COLO668 (cell line): Measurements from ENCODE around the gene SLC9B1.
A peak's percentile ranks its signal among the peaks of the same experiment; 100 is the strongest.

ENCODE experiments used
- DNase-seq: peaks from one replicate; lab custom pipeline; 2025; ENCODE audit not compliant: unreplicated experiment; lab: John Stamatoyannopoulos, UW

The SLC9B1 gene, protein sequence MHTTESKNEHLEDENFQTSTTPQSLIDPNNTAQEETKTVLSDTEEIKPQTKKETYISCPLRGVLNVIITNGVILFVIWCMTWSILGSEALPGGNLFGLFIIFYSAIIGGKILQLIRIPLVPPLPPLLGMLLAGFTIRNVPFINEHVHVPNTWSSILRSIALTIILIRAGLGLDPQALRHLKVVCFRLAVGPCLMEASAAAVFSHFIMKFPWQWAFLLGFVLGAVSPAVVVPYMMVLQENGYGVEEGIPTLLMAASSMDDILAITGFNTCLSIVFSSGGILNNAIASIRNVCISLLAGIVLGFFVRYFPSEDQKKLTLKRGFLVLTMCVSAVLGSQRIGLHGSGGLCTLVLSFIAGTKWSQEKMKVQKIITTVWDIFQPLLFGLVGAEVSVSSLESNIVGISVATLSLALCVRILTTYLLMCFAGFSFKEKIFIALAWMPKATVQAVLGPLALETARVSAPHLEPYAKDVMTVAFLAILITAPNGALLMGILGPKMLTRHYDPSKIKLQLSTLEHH

DNA sequence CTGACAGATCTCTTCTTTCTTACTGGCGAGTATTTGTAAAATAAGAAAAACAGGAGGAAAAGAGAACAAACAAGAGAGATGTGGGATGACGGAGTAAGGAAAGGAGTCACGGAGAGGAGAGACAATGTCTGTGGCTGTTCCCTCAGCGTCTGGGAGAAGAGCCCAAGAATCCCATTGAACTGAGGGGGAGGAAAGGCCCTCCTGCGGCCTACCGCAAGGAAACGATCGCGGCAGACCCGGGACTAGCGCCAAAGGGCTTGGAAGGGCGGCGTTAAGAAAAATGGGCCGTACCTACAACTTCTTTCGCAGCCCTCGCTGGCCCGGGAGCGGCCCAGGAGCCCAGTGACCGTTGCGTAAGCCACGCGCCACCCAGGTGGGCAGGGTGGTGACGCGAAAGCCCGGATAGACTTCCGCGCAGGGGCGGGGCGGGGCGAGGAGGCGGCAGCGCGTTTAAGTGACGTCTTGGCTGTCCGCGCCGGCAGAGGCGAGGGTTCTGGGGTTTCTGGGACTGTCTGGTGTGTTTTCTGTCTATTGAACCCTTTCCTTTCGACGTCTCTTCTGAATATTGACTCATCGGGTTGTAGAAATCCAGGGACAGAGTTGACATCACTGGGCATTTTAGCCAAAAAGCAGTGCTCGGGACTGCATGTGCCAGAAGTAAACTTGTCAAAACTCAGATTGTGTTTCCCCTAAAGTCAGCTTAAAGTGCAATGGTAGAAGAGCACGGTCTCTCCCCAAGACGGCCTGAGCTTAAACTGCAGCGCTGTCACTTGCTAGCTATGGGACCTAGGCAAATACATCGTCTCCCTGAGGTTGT, at the start of gene SLC9B1:
Gene SLC9B1, minus strand, starts transcription at position 398 of the 817 bp plus-strand sequence. CDS start 27,994 bp downstream, outside the sequence.
- DNase-seq = peak; percentile 94

DNA sequence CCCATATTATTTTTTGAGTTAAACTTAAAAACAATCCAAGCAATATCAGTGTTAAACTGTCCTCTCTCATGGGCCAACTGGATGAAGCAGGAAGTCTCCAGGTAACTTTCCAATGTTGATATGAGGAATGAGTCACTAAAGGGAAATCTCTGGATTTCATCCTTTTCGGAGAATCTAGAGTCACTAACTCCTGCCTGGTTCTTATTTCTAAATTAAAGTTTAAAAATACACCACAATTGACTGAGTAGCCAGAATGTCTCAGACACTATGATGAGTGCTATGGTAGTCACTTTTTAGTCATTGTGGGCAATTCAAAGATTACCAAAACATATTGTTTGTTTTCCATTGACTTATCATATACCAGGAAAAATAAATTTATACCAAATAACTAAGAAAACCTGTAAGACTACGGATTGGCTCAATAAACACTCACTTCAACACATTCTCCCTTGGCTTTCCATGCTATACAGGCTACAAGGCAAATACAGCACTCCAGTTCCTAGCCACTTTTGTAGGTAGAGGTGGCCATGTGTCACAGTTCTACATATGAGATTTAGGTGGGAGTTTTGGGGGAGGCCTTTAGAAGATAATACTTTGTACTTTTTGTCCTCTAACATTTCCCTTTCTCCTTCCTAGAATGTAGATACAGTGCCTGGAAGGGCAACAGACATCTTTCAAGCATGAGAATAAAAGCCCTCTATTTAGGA, 48.5 kb upstream of the SLC9B1 start:
- DNase-seq = no peak

DNA sequence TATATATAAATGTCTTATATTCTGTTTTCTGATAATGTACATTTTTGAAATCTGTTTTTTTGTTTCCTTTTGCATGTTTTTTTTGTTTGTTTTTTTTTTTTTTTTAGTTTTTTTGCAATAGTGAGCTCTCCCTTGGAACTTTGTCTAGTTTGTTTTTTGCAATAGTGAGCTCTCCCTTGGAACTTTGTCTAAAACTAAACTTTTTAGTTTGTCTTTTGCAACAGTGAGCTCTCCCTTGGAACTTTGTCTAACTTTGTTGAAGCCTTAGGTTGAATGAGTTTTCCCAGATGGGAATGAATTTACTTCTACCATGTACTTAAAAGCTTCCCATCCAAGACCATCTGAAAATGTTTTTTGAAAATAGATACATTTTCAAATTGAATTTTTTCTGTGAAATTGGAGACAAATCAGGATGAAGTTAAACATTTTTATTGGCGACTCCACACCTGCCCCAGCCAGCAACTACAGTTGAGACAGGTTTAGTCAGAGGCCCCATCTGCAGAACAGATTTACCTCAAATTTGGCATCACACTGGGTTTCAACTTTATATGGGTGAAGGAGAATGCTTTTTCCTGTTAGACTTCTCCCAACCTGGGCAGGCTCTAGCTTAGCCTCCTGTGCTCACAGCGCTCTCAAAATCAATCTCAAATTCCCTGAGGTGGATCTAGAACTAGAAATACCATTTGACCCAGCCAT, 41.1 kb upstream of the SLC9B1 start:
- no peak for DNase-seq

DNA sequence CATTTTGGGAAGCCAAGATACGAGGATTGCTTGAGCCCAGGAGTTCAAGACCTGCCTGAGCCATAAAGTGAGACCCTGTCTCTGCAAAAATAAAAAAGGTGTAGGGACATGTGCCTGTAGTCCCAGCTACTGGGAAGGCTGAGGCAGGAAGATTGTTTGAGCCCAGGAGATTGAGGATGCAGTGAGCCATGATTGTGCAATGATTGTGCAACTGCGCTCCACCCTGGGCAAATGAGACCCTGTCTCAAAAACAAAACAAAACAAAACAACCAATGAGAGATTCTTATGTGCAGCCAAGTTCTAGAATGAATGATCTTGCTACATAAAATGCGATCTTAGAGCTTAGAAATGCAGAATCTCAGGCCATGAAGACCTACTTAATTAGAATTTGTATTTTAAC, 34.5 kb upstream of the SLC9B1 start:
- no peak for DNase-seq

DNA sequence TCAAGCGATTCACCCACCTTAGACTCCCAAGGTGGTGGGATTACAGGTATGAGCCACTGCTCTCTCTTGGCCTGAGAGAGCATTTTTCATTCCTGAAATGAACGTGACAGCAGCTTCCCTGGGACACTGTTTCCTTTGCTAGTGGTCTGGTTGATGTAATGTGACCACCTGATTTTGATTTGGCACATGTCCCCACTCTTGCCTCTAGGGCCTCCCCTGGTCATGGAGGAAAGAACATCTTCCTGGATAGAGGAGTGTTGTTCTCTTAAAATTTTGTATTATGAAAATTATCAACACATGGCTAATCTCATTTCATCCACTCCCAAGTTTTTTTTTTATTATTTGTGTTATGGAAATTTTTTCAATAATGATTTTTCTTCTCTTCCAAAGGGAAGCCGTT, 33.3 kb upstream of the SLC9B1 start:
- DNase-seq = no peak

DNA sequence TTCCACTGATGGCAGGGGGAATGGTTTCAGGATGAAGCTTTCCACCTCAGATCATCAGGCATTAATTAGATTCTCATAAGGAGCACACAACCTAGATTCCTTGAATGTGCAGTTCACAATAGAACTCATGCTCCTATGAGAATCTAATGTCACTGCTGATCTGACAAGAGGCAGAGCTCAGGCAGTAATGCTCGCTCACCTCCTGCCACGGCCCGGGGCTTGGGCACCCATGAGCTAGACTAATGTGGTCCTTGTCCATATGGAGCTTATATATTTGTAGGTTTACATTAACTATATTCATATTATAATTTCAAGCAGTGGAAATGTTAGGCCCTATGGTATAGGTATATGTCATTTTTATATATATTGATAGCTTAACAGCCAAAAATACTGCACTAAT, 32.6 kb upstream of the SLC9B1 start:
- DNase-seq = no peak

DNA sequence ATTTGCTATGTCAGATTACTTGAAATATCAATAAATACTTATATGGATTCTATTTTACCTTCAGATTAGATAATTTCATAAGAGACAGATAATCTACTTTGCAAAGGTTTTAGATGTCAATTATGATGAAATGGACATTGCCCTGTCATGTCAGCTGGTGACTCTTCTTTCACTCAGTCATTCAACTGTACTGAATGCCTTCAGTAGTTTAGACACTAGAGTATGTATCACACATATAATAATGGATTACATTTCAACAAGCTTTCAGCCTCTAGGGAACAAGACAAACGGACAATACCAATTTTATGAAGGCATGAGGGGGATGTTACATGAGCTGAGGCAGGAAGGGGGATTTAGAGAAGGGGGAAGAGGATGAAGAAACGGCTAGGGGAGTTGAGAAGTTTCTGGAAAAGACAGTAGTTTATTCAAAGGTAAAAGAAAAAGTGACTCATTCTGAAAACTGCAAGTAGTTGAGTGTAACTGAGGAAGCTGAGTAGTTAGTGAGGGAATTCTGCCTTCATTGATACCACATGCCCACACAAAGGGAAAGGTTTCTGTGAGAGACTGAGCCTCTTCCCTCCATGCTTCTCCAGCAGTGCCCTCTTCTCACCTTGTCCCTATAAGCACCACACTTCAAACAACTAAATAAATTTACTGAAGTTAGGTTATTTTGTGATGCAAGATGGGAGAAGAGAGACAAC, 31.4 kb upstream of the SLC9B1 start:
- no peak for DNase-seq

DNA sequence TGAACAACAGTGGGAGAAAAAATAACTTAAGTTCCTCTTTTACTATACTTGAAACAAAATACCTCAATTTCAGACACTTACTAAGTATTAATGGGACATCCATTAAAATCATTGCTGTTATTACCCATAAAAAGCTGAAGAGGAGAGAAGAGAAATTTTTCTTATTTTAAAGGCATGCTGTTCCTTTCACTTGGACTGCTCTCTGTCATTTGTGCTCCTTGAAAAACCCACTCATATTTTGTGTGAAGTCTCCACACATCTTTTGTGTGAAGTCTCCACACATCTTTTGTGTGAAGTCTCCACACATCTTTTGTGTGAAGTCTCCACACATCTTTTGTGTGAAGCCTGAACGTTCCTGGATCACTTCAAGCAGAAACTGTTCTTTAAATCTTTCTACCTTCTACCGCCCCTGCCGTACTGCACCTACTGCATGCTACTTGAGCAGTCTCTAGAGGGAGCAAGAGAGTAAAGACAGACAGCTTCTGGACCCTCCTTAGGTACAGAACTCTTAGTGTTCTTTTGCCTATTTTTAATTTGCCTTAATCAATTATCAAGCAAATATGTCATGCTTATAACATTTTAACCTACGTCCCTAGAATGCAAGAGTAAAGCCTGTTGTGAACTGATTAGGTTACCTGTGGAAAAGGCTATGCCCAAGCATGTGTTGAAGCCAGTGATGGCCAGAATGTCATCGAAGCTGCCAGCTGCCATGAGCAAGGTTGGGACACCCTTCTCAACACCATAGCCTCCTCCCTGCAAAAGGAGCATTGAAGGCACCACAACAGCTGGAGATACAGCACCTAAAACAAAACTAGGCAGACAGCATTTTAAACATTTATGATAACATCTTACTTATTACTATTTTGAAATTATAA, 27.1 kb upstream of the SLC9B1 start:
- DNase-seq = peak; percentile 13

DNA sequence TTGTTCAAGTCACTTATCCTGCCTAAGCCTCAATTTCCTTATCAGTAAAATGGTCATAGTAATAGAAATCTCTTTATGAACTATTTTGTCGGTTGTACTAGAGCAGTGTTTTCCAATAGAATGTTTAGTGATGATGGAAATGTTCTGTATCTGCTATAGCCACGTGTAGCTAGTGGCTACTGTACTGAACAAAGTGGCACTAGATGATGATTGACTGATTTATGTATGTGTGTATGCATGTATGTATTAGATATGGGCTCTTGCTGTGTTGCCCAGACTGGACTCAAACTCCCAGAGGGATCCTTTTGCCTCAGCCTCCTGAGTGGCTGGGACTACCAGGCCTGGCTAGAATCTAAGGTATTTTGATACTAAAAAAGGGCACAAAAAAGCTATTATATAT, 24.7 kb upstream of the SLC9B1 start:
- no peak for DNase-seq

DNA sequence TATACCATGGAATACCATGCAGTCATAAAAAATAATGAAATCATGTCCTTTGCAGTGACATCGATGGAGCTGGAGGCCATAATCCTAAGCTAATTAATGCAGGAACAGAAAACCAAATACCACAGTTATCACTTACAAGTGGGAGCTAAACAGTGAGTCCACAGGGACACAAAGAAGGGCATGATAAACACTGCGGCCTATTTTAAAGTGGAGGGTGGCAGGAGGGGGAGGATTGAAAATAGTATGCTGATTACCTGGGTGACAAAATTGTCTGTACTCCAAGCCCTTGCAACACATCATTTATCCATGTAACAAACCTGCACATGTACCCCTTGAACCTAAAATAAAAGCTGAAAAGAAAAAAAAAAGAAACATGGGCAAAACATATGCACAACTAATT, 16.7 kb upstream of the SLC9B1 start:
- no peak for DNase-seq

DNA sequence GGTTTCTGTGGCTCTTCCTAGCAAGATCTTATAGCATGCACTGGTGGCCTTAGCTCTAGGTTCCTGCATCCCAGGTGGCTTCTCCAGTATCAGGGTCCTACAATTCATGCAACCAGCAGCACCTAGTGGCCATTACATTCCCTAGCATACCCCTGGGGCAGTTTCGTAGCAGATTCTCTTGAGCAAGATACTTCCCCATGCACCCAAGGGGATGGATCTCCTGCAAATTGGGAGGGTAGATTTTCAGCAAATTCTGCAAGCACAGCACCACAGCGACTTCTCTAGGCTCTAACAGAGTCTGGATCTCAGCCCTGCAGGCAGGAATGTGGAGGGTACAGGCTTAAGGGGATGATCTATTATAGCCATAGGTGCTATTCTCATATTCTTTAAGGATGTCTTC, 13.1 kb upstream of the SLC9B1 start:
- peak; percentile 20 for DNase-seq

DNA sequence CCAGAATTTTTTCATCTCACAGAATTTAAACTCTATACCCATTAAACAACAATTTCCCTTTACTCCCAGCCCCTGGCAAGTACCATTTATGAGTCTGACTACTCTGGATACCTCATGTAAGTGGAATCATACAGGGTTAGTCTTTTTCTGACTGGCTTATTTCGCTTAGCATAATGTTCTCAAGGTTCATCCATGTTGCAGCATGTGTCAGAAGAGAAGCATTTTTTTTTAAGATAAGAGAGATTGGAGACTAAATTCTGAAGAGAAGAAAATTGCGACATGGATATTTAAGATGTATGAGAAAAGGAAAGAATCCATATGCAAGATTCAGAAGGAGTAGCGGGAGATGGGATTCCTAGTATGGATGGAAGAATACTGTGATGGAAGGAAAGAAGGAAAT, 11.3 kb upstream of the SLC9B1 start:
- no peak for DNase-seq

DNA sequence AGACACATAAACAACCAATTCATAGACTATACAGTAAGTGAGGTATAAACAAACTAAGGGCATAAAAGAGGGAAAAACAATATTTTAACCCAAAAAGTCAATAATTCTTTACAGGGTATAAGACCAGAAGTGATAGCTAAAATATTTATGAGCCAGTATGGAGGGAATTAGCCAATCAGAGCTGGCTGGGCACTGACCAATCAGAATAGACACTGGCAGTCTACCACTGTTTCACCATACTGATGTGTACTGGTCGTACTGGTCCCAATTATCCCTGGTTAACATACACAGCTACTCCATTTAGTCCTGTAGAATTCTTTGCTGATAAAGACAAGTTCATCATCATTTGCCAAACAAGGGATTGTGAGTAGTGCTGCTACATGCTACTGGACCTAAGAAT, 9.8 kb upstream of the SLC9B1 start:
- DNase-seq = no peak

DNA sequence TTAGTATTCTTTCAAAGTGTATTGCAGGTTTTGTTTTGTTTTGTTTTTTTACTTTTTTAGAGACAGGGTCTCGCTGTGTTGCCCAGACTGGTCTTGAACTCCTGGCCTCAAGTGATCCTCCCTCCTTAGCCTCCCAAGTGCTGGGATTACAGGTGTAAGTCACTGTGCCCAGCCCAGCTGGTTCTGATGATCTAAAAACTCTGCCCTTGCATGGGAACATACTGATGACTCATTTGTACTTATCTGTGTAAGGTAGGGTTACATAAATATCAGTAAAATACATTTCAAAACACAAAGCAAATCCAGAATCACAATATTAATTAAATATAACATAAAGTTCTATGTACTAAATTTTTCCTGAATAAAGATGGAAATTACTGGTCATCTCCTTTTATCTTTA, 7.4 kb upstream of the SLC9B1 start:
- no peak for DNase-seq

DNA sequence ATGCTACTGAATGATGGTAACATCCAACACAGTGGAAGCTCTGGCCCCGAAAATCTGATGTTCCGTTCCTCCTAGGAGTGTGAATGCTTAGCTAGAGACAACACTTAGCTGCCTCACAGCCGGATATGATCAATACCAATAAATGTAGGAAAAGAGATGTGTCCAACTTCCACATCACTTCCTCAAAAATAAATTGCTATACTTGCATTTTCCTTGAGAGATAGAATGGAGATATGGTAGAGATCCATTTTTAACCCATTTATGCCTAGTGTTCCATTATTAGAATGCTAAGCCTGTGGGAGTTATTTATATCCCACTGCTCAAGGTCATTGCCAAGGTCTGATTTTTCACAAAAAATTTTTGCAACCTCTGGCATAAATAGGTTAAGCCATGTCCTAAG, 5.5 kb upstream of the SLC9B1 start:
- DNase-seq = no peak

DNA sequence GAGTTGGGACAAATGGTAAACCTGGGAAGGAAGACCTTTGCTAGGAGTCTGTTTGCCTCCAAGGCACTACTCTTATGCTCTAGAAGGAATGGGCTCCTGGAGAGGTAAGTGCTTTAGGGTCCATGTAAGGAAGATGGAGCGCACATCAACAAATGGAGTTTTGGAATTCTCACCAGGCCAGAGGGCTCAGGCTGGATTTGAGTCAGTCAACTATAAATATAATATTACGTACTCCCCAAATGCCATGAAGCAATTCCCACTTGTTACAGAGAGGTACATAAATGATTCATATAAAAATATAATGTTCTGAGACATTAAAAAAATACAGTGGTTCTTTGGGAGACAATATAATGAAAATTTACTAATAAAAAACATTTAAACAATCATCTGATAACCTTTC, 1.6 kb upstream of the SLC9B1 start:
- no peak for DNase-seq

DNA sequence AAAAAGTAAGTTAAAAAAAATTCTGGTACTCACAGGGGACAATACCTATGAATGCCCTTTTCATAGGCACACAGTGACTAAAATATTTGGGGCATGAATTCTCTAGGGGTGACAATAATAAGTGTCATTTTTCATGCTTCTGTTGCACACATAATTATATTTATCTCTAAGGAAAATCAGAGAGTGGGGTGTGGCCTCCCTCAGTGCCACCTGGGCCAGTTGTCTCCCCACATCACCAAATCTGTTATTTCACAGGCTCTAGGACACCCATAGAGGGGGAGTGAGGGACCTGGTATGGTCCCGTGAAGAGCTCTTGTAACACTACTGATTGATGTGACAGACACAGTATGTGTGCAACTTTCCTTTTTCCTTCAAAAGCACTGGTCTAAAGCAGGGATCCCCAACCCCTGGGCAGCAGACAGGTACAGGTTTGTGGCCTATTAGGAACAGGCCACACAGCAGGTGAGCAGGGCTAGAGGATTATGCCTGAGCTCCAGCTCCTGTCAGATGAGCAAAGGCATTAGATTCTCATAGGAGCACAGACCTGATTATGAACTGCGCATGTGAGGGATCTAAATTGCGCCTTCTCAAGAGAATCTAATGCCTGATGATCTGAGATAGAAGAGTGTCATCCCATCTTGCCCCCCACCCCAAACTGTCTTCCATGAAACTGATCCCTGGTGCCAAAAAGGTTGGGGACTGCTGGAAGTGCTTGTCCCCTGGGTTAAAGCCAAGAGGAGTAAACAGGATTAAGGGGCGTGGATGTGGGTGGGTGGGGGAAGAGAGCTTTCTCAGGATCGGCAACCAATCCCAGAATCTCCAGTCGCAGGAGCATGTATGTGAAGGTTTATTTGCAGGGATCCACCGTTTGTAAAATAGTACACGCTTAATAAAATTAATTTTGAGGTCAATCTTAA, 856 bp downstream of the SLC9B1 start:
- DNase-seq = peak; percentile 18

DNA sequence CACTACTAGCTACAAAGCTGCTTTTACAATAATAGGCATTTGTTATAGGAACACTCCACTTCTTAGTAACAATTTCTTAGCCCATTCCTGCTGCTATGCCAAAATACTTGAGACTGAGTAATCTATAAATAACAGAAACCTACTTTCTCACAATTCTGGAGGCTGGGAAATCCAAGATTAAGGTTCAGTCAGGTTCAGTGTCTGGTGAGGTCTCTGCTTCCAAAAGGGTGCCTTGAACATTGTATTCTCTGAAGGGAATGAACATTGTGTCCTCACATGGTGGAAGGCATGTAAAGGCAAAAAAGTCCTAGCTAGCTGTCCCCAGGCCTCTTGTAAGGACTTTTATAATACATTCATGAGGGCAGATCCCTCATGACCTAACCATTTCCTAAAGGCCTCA, 7.0 kb downstream of the SLC9B1 start:
- no peak for DNase-seq
